Mucosa of stomach (tissue), 1 donor: Measurements from ENCODE around the gene ERO1B.

Experiments used
- H3K27me3 ChIP-seq: one replicate; pipeline ENCODE4 v1.7.0; 2013; ENCODE audit warnings: mild to moderate bottlenecking, low read length; ENCODE audit not compliant: control insufficient read depth, insufficient read depth
- H3K36me3 ChIP-seq: one replicate; pipeline ENCODE4 v1.7.0; 2013; ENCODE audit warnings: low read length; ENCODE audit not compliant: control insufficient read depth, insufficient read depth
- H3K4me1 ChIP-seq: one replicate; pipeline ENCODE4 v1.7.0; 2013; ENCODE audit warnings: mild to moderate bottlenecking, low read length; ENCODE audit not compliant: control insufficient read depth, insufficient read depth
- H3K4me3 ChIP-seq: one replicate; pipeline ENCODE4 v1.7.0; 2013; ENCODE audit warnings: low read length
- H3K9ac ChIP-seq: one replicate; pipeline ENCODE4 v1.7.0; 2013; ENCODE audit warnings: mild to moderate bottlenecking, low read length, moderate library complexity
- H3K9me3 ChIP-seq: one replicate; pipeline ENCODE4 v1.7.0; 2013; ENCODE audit warnings: mild to moderate bottlenecking, low read length, moderate library complexity; ENCODE audit not compliant: control insufficient read depth
- donor health status: Pancreatic carcinoma.

Gene ERO1B

DNA sequence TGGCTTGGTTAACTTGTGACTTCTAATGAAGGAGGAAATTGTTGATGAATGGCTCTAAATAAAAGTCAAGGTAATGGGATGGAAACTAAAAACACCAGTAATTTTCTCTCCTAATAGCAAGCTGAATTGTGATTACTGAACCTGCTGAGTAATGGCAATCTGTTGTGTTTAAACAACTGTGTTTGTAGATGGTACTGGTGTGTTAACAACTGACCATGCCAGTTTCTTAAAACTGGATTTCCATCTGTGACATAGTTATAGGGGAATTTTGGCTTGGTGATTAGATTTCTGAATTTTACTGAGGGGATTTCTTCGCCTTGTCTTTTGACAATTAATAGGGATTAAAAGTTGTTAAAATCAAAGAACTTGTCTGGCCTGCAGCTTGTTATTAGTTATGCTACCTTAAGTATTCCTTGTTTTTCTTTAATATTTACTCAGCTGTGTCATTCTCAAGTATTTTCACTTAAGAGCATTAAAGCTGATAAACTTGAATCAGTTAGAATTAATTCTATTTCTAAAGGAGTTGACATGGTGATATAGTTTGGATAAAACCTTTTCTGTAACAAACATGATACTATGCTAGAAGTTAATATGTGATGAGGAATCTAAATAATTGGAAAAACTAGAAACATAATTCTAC lies 7.9 kb upstream of the ERO1B start:
- Histone ChIP-seq H3K36me3 (no peaks in the 10 kb centered on the region), H3K27me3 (no peaks in the 10 kb centered on the region)

GRCh38 chr1:236288620-236288976 lies 6.8 kb upstream of the ERO1B start:
- Histone ChIP-seq H3K4me1 (no peaks in the 10 kb centered on the region), H3K4me3 (no peak overlapping the region), H3K36me3 (no peaks in the 10 kb centered on the region), H3K9me3 (no peaks in the 10 kb centered on the region), H3K9ac (no peak overlapping the region), H3K27me3 (no peaks in the 10 kb centered on the region)

More for the DNA sequence above, 7.9 kb upstream of the ERO1B start:
- H3K4me1 ChIP-seq: no peaks in the 10 kb centered on the region
- H3K9ac ChIP-seq: no peak overlapping the region
- no peaks in the 10 kb centered on the region for H3K9me3 ChIP-seq
- no peak overlapping the region for H3K4me3 ChIP-seq

GRCh38 chr1:236287757-236288619 lies 6.2 kb upstream of the ERO1B start:
- Histone ChIP-seq H3K9me3 (no peaks in the 10 kb centered on the region), H3K36me3 (no peaks in the 10 kb centered on the region), H3K4me3 (no peak overlapping the region), H3K27me3 (peaks cover 1% of the 10 kb centered on the region), H3K4me1 (no peaks in the 10 kb centered on the region), H3K9ac (no peak overlapping the region)

GRCh38 chr1:236287356-236287755 lies 5.6 kb upstream of the ERO1B start:
- Histone ChIP-seq H3K9me3 (no peaks in the 10 kb centered on the region), H3K4me3 (no peak overlapping the region), H3K27me3 (peaks cover 5% of the 10 kb centered on the region), H3K9ac (no peak overlapping the region), H3K36me3 (no peaks in the 10 kb centered on the region), H3K4me1 (no peaks in the 10 kb centered on the region)

GRCh38 chr1:236284291-236284721 lies 2.5 kb upstream of the ERO1B start:
- no peak overlapping the region for H3K4me3 ChIP-seq
- H3K9ac ChIP-seq: no peak overlapping the region
- H3K9me3 ChIP-seq: no peaks in the 10 kb centered on the region
- no peaks in the 10 kb centered on the region for H3K36me3 ChIP-seq
- peaks cover 13% of the 10 kb centered on the region for H3K27me3 ChIP-seq
- H3K4me1 ChIP-seq: peaks cover 11% of the 10 kb centered on the region

DNA sequence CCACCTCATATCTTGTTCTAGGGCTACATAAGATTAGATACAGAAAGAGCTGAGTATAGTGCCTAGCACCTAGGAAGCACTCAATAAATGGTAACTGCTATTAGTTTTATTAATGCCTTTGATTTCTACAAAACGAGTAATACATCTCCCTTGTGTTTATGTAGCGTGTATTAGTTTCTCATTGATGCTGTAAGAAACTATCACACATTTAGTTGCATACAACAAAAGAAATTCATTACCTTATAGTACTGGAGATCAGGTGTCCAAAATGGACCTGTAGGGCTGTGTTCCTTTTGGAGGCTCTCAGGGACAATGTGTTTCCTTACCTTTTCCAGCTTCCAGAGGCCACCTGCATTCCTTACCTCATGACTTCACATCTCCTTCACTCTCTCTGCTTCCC lies 961 bp upstream of the ERO1B start:
- H3K4me1 ChIP-seq: peaks cover 11% of the 10 kb centered on the region
- no peaks in the 10 kb centered on the region for H3K9me3 ChIP-seq
- peaks cover 13% of the 10 kb centered on the region for H3K27me3 ChIP-seq
- H3K4me3 ChIP-seq: peak overlapping the region; percentile 73
- peak overlapping the region; percentile 65 for H3K9ac ChIP-seq
- no peaks in the 10 kb centered on the region for H3K36me3 ChIP-seq

- peaks cover 13% of the 10 kb centered on the region for H3K27me3 ChIP-seq
- peak overlapping the region; percentile 73 for H3K4me3 ChIP-seq
- H3K9me3 ChIP-seq: no peaks in the 10 kb centered on the region
- peak overlapping the region; percentile 65 for H3K9ac ChIP-seq
- no peaks in the 10 kb centered on the region for H3K36me3 ChIP-seq
- peaks cover 11% of the 10 kb centered on the region for H3K4me1 ChIP-seq
These were observed 613 bp upstream of the ERO1B start for GRCh38 chr1:236282425-236282716.

GRCh38 chr1:236281198-236281653 lies 532 bp downstream of the ERO1B start:
- H3K27me3 ChIP-seq: peaks cover 13% of the 10 kb centered on the region
- no peaks in the 10 kb centered on the region for H3K9me3 ChIP-seq
- peak overlapping the region; percentile 73 for H3K4me3 ChIP-seq
- H3K9ac ChIP-seq: peak overlapping the region; percentile 69
- H3K36me3 ChIP-seq: no peaks in the 10 kb centered on the region
- peaks cover 11% of the 10 kb centered on the region for H3K4me1 ChIP-seq

DNA sequence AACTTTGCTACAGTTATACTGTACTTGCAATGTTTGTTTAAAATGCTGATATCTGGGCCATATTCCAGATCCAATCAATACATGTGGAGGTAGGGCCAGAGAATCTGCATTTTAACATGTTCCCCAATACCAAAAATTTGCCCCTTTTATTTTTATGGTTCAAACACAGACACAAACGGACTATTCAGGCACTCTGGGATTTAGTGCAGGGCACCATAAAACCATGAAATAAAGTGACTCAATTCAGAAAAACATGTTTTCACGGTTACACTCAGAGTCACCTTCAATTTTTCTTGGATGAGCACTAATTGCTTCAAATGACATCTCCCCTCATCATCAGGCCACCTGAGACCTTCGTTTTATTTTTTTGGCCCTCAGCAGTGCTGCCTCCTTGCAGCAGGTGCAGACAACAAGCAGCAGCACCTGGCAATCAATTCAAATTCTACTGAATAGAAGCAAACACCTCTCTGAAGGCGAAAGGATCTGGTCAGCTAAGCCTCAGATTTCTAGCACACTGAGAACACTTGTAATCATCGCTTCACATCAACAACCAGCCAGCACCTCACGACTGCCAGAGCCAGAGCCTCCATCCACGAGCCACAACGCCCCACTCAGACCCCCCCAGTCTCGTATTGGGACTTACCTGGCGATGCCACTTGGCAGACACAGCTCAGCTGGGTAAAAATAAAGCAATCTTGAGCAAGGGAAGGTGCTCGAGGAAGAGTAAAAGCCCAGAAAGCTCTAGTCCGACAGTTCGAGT lies 1.1 kb downstream of the ERO1B start:
- Histone ChIP-seq H3K4me3 (peak overlapping the region; percentile 73), H3K4me1 (peaks cover 11% of the 10 kb centered on the region), H3K36me3 (no peaks in the 10 kb centered on the region), H3K9me3 (no peaks in the 10 kb centered on the region), H3K9ac (peak overlapping the region; percentile 69), H3K27me3 (peaks cover 13% of the 10 kb centered on the region)

GRCh38 chr1:236275586-236275985 lies 6.2 kb downstream of the ERO1B start:
- no peaks in the 10 kb centered on the region for H3K9me3 ChIP-seq

GRCh38 chr1:236275061-236275460 lies 6.7 kb downstream of the ERO1B start:
- H3K27me3 ChIP-seq: no peaks in the 10 kb centered on the region
- no peaks in the 10 kb centered on the region for H3K9me3 ChIP-seq
- no peak overlapping the region for H3K4me3 ChIP-seq
- H3K9ac ChIP-seq: no peak overlapping the region
- H3K4me1 ChIP-seq: no peaks in the 10 kb centered on the region
- H3K36me3 ChIP-seq: no peaks in the 10 kb centered on the region

More at GRCh38 chr1:236275586-236275985, 6.2 kb downstream of the ERO1B start:
- no peak overlapping the region for H3K4me3 ChIP-seq
- no peak overlapping the region for H3K9ac ChIP-seq
- no peaks in the 10 kb centered on the region for H3K27me3 ChIP-seq
- peaks cover 2% of the 10 kb centered on the region for H3K4me1 ChIP-seq
- H3K36me3 ChIP-seq: no peaks in the 10 kb centered on the region

- Histone ChIP-seq H3K9ac (no peak overlapping the region), H3K27me3 (no peaks in the 10 kb centered on the region), H3K4me3 (no peak overlapping the region)
These were observed 8.4 kb downstream of the ERO1B start for GRCh38 chr1:236273358-236273757.

More at GRCh38 chr1:236273358-236273757, 8.4 kb downstream of the ERO1B start:
- Histone ChIP-seq H3K36me3 (no peaks in the 10 kb centered on the region), H3K4me1 (no peaks in the 10 kb centered on the region), H3K9me3 (no peaks in the 10 kb centered on the region)
